Renal pelvis (tissue), 4 donors: ENCODE measurements around the gene RRM1. TPM values are rescaled to one million over a fixed set of nuclear protein-coding genes. Genes with fewer than 3 reads are reported as not detected.

Experiments
- DNase-seq: peaks from one replicate; pipeline ENCODE4 v3.0.0-alpha.2; 2013
- polyA plus RNA-seq, 3 donors: library from polyadenylated mRNA; unstranded; fragments of 120-200 nt; gene quantifications; one replicate each; pipeline ENCODE4 v1.2.1, GENCODE V29; 2013; ENCODE audit not compliant: insufficient read length in 3 of 3

Gene RRM1
- polyA plus RNA-seq, 3 donors: 71.8 to 75.9 (median 73.3) TPM

- DNase-seq: no peak
Observed at GRCh38 chr11:4071914-4072313, 22.7 kb upstream of the RRM1 start.

- DNase-seq: peak; percentile 81
Observed at GRCh38 chr11:4072668-4073285, 21.8 kb upstream of the RRM1 start.

- DNase-seq: no peak
Observed at GRCh38 chr11:4074266-4074665, 20.3 kb upstream of the RRM1 start.

GRCh38 chr11:4076774-4077173 is 17.8 kb upstream of the RRM1 start:
- DNase-seq: no peak

DNA sequence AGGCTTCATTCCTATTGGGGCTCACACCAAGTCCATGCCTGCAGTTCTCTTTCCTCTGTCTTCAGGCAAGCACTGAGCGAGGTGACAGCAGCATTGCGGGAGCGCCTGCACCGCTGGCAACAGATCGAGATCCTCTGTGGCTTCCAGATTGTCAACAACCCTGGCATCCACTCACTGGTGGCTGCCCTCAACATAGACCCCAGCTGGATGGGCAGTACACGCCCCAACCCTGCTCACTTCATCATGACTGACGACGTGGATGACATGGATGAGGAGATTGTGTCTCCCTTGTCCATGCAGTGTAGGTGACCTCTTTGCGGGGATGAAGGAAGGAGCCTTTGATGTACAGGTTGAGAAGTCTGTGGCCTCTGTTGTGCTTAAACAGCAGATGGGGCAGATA is 11.4 kb upstream of the RRM1 start:
- DNase-seq: no peak

- no peak for DNase-seq
Observed at GRCh38 chr11:4084406-4085125, 10.0 kb upstream of the RRM1 start.

DNA sequence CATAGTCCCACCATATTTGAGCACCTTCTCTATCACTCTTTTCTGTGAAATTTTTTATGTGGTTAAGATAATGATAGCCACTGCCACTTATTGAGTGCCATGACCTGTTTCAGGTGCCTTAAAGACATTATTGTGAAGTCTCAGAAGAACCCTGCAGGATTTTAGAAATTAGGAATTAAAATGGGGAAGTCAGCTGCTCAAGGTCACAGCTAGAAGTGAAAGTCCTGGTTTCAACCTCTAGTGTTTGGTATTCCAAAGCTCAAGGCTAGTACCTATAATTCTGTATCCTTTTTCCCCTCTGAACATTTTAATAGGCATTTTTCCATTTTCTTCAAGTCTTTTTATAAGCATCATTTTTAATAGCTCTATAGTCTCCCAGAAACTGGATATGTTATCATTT is 9.0 kb upstream of the RRM1 start:
- no peak for DNase-seq

DNA sequence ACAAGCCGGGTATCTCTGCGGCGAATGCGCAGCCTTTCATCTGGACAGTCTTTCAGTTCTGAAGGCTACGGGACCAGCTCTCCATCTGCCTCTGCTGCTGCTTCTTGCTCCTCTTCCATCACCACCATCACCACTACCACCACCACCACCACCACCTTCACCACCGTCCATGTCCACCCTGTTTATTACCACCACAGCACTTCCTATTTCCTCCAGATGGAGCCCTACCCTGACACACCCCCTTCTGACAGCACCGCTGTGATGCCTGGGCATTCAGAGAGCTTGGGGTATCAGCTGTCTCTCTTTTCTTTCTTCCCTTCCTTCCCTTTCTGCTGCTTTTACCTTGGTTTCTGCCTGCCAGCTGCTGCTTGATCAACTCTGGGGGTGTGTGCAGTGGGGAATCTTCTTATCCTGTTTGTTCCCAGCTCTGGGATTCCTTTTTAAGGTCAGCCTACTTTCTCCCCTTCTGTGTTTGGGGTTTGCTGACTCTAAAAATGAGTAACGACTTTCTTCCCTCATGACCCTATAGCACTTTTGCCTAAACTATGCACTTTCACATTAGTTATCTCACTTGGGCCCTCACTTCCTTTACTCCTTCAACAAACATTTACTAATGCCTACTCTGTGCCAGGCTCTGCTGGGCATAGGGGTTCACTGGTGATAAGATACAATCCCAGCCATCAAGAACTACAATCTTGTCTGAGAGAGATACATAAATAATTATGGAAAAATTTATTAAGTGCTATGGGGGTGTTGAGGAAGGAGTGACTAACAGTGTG is 7.8 kb upstream of the RRM1 start:
- no peak for DNase-seq

DNA sequence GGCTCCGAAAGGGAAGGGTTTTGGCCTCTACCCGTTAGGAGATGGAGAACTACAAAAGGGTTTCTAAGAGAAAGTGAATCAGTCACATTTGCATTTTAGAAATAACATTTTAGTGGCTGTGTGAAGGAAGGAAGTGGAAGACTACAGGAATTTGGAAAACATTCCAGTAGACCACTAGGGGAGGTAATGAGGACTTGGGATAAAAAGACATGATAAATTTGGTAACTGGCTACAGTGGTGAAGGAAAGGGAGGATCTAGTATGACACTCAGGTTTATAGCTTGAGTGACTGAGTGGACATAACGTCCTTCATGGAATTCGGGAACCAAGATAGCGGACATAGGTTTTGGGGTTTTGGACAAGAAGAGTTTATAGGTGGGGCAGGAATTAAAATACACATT is 7.0 kb upstream of the RRM1 start:
- no peak for DNase-seq

DNA sequence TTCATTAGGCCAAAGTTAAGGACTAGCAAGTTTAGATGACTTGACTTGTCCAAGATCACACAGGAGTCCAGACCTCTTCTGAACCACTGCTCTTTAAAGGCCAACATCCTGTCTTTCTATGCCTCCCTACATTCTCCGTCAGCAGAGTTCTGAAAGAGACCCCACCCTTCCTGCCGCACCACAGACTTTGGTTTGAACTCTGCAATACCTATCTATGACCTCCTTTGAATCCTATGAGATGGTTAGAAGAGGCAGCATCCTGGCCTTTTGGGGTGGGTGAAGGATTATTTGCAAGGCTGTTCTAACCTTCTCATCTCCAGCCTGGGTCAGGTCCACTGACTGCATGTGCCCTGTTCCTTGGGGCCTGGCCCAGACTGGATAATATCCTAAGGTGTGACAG is 4.3 kb upstream of the RRM1 start:
- DNase-seq: no peak

DNA sequence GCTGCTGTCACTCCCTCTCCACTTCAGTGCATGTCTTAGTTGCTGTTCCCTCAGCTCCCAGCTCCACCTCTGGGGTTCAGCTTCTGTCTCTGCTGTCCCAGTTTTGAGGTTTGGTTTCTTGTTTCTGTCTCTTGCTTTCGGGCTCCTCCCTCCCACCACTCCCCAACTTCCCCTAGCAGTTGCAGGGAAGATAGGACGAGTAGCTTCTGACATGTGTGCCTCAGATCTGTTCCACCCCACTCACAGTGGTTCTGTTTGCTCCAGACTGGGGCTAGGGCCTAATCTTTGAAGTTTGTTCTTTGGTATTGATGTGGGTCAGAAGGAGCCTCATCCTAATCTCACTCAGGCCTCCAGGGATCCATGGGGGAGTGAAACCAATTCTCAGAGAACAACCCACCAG is 2.6 kb upstream of the RRM1 start:
- no peak for DNase-seq

DNA sequence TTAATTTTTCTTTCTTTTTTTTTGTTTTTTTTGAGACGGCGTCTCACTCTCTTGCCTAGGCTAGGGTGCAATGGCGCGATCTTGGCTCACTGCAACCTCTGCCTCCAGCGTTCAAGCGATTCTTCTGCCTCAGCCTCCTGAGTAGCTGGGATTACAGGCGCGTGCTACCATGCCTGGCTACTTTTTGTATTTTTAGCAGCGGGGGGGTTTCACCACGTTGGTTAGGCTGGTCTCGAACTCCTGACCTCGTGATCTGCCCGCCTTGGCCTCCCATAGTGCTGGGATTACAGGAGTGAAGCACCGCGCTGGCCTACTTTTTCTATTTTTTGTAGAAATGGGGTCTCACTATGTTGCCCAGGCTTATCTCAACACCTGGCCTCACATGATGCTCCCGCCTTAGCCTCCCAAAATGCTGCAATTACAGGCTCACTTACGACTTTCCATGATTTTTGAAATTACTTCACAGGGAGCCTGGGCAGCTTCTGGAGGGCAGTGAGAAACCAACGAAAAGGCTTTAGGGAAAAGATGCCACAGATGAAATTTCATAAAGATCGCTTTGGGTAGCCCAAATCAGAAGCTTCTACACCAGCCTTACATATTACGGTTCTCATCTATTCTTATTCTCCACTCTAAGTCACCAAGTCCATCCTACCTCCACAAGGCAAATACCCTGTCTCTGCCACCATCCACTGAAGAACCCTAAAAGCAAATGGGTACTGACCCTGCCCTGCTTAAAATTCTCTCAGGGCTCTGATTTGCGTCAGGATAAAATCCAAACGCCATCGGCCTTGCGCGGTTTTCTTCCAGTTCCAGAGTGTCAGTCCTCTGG is 866 bp upstream of the RRM1 start:
- no peak for DNase-seq

- DNase-seq: no peak
Observed at GRCh38 chr11:4095509-4096230, 1.1 kb downstream of the RRM1 start.

DNA sequence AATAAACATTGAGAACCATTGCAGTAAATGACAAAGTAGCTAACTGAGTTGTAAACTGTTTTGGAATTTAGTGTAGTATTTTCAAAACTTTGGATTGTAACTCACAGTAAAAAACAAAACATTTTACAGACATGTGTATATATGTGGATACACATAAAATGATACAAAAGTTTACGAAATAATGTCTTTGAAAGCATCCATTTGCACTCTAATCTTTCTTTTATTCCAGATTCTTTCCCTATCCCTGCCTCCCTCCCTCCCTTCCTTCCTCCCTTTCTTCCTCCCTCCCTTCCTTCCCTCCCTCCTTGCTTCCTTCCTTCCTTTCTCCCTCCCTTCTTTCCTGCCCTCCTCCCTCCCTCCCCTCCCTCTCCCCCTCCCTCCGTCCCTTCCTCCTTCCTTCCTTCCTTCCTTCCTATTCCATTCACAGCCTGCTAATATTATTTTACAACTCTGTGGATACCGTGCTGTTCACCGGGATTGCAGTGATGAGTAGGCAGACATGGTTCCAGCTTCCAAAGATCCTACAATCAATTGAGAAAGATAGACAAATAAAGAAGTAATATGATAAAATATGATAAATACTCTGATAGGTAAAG is 3.5 kb downstream of the RRM1 start:
- no peak for DNase-seq

- no peak for DNase-seq
Observed at GRCh38 chr11:4102711-4103110, 8.1 kb downstream of the RRM1 start.

DNA sequence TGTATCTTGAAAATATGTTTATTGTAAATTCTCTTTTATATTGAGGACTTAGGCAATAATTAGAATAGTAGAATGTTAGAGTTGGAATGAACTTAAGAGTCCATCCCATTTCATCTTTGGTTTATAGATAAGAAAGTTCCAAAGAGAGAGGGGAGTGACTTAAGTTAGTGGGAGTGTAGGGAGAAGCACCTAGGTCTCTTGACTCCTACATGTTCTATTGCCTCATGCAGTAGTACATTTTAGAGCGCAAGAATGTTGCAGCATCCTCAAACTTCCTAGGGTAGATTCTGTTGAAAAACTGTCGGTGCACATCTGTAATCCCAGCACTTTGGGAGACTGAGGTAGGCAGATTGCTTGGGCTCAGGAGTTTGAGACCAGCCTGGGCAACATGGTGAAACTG is 8.7 kb downstream of the RRM1 start:
- no peak for DNase-seq

DNA sequence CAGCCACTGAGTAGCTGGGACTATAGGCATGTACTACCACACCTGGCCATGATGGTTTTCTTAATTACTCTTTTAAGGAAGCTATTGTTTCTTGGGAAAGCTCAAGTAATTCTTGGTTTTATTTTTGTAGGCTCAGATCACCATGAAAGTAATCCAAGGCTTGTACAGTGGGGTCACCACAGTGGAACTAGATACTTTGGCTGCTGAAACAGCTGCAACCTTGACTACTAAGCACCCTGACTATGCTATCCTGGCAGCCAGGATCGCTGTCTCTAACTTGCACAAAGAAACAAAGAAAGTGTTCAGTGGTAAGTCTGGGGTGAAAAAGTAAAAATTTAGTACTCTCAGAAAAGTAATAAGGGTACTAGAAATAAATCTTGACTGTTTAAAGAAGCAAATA is 11.3 kb downstream of the RRM1 start:
- no peak for DNase-seq

DNA sequence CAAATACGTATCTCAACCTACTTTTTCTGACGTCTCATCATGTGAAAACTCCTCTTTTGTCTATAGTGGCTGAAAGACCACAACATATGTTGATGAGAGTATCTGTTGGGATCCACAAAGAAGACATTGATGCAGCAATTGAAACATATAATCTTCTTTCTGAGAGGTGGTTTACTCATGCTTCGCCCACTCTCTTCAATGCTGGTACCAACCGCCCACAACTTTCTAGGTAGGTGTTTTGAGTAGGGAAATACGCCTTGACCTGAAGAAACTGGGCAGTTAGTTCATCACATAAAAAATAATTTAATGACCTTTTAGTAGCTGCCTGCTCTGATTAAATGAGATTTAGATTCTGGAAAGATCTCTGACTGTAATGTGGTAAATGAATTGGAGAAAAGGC is 17.2 kb downstream of the RRM1 start:
- DNase-seq: no peak

- DNase-seq: no peak
Observed at GRCh38 chr11:4115128-4115527, 20.5 kb downstream of the RRM1 start.

GRCh38 chr11:4118107-4118506 is 23.5 kb downstream of the RRM1 start:
- DNase-seq: no peak

GRCh38 chr11:4123218-4123617 is 28.6 kb downstream of the RRM1 start:
- no peak for DNase-seq
